Activated effector memory CD4-positive, alpha-beta T cell treated with anti-CD3 and anti-CD28 coated beads, Interleukin-2, amount 50 U/mL, for 16 hours (primary cell): ENCODE results near the gene KDM2A.
"Not testable (repeated sequence)": the region's sequence is repeated elsewhere in the genome, so short reads cannot be mapped to it uniquely, and the experiment has no call there.

Source experiments
- DNase-seq: peaks from one replicate; pipeline ENCODE4 v3.0.0-alpha.2; 2020

Gene KDM2A

DNA sequence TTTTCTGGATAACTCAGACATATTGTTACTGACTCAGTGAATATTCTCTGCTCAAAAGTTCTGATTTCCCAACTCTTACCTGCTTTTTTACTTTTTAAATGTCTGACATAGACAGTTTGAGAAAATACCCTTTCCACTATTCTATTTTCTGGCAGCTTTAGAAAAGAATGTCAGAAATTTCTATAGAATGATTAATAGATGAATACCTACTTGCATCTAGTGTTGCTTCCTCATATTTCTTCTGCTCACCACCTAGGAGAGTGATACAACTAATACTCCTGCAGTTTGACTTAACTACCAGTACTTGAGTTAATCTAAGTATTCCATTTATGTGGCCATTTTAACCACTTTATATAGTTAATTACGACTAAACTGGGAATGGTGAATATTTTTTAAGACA lies 55.2 kb downstream of the KDM2A start:
- DNase-seq, result no peak

DNA sequence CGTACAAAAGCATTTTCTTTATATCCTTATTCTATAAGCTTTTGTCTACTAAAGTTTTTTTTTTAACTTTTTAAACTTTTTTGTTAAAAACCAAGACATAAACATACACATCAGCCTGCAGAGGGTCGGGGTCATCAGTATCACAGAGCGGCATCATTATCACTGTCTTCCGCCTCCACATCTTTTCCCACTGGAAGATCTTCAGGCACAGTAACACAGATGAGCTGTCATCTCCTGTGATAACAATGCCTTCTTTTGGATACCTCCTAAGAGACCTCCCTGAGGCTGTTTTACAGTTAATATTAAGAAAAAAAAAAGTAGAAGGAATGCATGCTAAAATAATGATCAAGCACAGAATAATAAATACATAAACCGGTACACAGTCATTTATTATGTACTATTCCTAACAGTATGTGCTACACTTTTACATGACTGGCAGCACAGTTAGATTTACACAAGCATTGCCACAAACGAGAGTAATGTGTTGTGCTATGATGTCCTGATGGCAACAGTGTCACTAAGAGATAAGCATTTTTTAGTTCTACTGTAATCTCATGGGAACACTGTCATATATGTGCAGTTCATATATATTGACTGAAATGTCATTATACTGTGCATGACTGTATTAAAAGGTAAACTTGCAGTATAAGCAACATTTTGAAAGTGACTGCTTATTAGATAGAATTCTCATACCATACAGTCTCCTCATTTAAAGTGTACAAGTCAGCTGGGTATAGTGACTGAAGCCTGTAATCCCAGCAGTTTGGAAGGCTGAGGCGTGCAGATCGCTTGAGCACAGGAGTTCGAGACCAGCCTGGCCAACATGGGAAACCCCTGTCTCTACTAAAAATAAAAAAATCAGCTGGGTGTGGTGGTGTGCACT lies 58.6 kb downstream of the KDM2A start:
- no peak for DNase-seq

DNA sequence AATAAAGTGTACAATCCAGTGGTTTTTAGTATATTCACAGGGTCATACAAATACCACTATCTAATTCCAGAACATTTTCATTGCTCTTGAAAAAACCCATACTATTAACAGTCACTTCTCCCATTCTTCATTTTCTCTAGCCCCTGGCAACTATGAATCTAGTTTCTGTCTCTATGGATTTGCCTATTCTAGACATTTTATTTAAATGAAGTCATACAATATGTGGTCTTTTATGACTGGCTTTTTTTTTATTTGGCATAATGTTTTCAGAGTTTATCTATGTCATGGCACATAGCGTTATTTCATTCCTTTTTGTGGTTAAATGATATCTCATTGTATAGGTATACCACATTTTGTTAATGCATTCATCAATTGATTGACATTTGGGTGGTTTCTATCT lies 59.4 kb downstream of the KDM2A start:
- DNase-seq, result no peak

DNA sequence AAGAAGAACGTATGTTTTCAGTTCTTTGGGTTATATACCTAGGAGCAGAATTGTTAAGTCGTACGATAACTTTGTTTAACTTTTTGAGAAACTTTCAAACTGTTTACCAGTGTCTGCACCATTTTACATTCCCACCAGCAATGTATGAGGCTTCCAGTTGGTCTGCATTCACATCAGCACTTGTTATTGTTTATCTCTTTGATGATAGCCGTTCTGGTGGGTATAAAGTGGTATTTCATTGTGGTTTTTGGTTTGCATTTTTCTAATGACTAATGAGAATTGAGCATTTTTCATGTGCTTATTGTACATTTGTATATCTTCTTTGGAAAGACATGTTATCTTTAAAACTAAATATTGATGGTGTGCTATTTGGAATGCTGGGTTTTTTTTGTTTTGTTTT lies 59.8 kb downstream of the KDM2A start:
- DNase-seq, result no peak

DNA sequence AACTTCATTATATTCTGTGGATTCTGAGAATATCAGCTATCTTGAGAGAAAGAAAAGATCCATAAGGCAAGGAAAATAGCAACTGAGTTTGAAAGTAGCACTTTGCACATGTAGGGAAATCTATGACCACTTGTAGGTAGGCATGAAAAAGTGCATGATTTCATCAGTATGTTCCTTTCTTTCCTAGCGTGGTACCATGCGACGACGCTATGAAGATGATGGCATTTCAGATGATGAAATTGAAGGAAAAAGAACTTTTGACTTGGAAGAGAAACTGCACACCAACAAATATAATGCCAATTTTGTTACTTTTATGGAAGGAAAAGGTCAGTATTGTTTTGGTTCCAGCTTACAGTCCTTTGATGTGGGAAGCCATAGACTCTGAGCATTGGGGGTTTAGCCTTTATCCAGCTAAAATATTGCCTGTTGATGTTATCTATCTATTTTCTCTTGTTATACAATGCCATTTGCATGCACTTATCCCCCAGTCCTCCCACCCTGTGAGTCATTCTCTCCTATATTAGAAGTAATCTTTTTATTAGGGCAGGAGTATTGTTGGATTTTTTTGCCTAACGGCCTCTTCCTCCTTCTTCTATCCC lies 60.9 kb downstream of the KDM2A start:
- DNase-seq, result no peak

DNA sequence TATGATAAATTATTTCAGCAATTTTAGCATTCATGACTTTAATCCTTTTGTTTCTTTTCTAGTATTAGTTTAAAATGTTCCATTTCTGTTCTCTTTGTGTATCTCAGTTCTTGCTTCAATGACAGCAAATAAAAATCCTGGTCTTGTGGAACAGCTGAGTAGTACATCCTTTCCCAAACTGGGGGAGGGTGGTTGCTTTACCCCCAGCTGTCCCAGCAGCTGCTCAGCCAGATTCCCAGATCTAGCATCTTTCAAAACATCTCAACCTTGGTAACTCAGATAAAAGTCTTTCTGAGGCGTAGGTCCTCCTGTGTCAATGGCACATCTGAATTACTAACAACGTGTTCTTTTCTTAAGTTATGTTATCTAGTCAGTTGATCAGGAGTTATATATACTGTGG lies 75.0 kb downstream of the KDM2A start:
- no peak for DNase-seq

DNA sequence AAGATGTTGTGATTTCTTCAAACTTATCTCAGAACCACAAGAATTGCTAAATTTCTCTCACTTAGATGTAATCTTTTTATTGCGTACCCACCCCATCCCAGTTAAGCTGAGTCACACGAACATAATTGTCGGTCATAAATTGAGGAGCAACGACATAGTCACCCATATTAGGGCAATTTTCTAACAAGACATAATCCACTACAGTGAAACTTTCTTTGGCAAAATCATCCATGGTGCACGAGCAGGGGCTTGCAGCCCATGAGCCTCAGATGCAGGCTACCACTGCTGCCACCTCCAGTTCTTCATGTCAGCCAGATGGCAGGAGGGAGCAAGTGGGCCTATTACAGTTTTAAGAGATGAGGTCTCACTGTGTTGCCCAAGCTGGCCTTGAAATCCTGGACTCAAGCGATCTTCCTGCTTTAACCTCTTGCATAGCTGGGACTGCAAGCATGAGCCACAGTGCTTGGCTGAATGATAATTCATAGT lies 77.0 kb downstream of the KDM2A start:
- no peak for DNase-seq

DNA sequence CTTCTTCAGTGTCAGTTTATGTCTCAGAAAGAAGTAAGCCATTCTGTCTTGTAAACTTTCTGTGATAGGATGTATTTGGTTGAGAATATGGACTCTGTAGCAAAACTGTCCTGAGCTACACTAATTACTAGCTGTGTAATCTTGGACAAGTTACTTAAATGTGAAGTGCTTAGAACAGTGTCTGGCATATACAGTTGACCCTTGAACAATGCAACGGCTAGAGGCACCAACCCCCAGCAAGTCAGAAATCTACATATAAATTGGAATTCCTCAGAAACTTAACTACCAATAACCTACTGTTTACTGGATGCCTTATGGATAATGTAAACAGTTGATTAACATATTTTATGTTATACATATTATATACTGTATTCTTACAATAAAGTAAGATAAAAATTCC lies 78.5 kb downstream of the KDM2A start:
- no peak for DNase-seq

DNA sequence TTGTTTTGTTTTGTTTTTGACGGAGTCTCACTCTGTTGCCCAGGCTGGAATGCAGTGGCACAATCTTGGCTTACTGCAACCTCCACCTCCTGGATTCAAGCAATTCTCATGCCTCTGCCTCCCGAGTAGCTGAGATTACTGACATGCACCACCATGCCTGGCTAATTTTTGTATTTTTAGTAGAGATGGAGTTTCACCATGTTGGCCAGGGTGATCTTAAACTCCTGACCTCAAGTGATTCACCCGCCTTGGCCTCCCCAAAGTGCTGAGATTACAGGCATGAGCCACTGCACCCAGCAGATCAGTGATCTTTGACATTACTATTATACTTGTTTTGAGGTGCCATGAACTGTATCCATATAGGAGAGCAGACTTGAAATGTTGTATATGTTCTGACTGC lies 79.7 kb downstream of the KDM2A start:
- not testable (repeated sequence) for DNase-seq

DNA sequence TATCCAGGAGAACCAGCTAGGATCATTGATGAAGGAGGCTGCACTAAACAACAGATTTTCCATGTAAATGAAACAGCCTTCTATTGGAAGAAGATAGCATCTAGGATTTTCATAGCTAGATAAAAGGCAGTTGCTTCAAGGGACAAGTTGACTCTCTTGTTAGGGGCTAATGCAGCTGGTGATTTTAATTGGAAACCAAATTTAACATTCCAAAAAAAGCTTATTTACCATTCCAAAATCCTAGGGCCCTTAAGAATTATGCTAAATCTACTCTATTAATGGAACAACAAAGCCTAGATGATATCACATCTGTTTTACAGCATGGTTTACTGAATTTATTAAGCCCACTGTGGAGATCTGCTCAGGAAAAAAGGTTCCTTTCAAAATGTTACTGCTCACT lies 80.7 kb downstream of the KDM2A start:
- DNase-seq, result no peak

DNA sequence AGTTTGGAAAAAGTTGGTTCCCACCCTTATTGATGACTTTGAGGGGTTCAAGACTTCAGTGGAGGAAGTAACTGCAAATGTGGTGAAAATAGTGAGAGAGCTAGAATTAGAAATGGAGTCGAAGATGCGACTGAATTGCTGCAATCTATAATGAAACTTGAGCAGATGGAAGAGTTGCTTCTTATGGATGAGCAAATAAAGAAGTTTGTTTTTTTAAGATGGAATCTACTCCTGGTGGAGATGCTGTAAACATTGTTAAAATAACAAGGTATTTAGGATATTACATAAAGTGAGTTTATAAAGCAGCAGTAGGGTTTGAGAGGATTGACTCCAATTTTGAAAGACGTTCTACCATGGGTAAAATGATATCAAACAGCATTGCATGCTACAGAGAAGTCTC lies 83.0 kb downstream of the KDM2A start:
- DNase-seq, result no peak

DNA sequence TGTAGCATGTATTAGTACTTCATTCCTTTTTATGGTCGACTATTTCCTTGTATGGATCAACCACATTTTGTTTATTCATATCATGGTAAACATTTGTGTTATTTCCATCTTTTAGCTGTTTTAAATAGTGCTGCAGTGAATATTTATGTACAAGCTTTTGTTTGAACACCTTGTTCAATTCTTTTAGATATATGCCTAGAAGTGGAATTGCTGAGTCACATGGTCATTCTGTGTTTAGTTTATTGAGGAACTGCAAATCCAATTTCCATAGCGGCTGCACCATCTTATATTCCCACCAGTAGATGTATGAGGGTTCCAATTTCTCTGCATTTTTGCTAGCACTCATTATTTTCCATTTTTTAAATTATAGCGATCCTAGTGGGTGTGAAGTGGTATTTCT lies 85.8 kb downstream of the KDM2A start:
- no peak for DNase-seq

DNA sequence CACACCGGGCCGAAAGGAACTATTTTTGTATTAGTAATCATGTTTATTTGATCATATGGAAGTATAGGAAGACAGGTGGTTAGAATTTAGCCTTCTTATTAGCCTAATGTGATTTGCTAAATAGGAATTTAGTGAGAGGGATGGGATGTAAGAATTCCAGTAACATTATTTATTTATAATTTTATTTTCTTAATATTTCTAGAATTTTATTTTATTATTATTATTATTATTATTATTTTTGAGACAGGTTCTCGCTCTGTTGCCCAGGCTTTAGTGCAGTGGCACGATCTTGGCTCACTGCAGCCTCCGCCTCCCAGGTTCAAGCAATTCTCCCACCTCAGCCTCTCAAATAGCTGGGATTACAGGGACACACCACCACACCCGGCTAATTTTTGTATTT lies 90.2 kb downstream of the KDM2A start:
- DNase-seq, result not testable (repeated sequence)

DNA sequence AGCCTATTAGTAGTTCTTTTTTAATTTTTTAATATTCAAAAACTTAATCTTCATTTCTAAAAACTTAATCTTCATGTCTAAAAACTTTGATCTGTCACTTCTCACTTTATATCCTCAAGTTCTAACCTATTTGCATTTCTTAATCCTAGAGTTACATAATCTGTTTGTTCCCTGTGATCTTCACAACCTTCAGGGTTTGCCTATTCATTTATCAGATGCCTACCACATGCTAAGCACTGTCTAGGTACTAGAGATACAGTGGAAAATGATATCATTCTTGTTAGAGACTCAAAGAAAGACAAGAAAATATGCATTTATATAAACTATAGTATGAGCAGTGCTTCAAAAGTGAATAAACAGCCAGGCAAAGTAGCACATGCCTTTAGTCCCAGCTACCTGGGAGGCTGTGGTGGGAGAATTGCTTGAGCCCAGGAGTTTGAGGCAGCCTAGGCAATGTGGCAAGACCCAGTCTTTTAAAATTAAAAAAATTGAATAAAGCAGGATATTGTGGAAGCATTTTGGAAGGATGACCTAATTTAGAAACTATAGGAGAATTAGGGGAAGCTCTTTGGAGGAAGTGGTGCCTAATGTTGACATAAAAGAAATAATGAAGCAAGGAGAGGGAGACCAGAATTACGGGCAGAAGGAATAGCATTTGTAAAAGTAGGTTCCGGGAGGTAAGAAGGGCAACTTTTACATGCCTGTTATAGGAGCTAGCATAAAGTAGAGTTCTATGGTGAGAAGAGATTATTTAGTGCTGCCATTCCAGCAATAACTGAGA lies 92.8 kb downstream of the KDM2A start:
- DNase-seq, result no peak

DNA sequence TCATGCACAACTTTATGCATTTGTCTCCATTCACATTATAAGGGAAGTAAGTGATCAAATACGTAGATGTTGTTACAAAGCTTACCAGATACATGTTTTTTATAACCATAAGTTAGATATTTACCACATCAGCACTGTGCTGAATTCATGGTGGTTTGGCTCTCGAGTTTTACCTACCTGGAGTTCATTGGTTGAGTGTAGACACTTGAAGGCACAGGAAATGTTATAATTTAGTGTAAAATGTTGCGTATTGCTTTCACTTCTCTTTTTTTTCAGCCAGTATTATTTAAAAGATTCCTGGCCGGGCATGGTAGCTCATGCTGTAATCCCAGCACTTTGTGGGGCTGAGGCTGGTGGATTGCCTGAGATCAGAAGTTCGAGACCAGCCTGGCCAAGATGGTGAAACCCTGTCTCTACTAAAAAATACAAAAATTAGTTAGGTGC lies 94.1 kb downstream of the KDM2A start:
- DNase-seq, result no peak

DNA sequence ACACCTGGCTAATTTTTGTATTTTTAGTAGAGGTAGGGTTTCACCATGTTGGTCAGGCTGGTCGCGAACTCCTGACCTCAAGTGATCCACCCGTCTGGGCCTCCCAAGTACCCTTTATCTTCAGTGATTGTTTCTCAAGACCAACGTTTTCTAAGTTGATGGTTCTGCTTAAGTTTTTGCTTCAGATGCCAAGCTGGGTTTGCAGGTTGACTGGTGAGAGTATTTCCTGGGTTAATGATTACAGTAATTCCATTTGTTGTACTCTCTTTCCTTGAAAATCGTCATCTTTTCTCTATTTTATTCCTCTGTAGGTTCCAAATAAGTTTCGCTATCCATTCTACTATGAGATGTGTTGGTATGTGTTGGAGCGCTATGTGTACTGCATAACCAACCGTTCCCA lies 108.7 kb downstream of the KDM2A start:
- no peak for DNase-seq

DNA sequence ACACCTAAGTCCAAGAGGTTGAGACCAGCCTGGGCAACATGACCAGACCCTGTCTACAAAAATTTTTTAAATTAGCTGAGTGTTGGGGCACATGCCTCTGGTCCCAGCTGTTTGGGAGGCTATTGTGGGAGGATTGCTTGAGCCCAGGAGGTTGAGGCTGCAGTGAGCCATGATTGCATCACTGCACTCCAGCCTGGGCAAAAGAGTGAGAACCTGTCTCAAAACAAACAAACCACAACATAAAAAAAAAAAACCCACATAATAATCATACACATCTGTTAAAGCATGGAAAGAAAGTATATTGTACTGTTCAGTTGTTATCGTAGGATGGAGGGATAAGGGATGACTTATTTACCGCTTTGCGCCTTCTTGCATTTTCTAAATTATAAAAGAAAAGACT lies 111.3 kb downstream of the KDM2A start:
- DNase-seq, result no peak

DNA sequence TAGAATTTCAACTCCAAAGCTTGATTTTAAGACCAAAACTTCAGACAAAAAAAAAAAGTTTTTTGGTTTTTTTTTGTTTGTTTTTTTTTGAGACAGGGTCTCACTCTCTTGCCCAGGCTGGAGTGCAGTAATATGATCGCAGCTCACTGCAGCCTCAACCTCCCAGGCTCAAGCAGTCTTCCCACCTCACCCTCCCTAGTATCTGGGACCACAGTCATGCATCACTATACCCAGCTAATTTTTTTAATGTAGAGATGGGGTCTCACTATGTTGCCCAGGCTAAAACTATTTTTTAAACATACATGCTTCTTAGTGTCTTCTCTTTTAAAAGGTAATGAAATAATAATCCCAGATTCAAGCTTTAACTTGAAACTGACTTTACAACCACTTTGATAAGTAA lies 111.8 kb downstream of the KDM2A start:
- DNase-seq, result no peak

DNA sequence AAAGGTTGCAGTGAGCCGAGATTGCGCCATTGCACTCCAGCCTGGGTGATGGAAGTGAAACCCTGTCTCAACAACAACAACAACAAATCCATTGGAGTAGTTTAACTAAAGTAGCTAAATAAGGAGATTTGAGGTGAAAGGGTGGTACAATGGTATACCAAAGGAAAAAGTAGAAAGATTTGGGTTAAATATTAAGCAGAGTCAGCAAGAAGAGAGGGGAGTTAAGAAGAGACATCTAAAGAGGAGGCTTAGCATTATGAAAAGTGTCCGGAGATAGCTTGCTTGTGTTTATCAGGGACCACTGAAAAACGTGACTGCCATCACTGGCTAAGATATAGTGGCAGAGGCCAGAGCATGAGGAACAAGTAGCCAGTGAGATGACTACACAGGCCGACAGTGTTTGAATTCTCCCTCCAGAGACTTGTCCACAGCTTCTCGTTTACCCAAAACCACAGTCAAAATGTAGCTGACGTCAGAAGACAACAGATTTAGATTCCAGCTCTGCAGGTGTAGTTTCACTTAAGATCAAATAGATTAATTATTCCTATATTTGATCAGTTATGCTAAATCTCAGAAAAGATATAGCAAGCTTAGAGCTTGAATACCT lies 114.6 kb downstream of the KDM2A start:
- no peak for DNase-seq

DNA sequence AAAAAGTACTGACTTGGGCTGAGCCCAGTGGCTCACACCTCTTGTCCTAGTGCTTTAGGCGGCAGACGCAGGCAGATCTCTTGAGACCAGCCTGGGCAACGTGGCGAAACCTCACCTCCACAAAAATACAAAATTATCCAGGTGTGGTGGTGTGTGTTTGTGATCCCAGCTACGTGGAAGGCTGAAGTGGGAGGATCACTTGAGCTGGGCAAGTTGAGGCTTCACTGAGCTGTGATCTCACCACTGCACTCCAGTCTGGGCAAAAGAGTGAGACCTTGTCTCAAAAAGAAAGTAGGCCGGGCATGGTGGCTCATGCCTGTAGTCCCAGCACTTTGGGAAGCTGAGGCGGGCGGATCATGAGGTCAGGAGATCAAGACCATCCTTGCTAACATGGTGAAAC lies 115.5 kb downstream of the KDM2A start:
- not testable (repeated sequence) for DNase-seq

DNA sequence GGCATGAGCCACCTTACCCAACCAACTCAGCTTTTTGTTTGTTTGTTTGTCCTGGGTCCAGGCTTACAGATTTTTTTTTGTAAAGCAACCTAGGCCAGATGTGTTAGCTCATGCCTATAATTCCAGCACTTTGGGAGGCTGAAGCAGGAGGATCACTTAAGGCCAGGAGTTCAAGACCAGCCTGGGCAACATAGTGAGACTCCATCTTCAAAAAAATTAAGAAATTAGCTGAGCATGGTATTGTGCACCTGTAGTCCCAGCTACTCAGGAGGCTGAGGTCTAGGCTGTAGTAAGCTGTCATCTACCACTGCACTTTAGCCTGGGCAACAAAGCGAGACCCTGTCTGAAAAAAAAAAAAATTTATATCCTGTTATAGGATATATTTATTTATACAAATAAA lies 118.5 kb downstream of the KDM2A start:
- no peak for DNase-seq

DNA sequence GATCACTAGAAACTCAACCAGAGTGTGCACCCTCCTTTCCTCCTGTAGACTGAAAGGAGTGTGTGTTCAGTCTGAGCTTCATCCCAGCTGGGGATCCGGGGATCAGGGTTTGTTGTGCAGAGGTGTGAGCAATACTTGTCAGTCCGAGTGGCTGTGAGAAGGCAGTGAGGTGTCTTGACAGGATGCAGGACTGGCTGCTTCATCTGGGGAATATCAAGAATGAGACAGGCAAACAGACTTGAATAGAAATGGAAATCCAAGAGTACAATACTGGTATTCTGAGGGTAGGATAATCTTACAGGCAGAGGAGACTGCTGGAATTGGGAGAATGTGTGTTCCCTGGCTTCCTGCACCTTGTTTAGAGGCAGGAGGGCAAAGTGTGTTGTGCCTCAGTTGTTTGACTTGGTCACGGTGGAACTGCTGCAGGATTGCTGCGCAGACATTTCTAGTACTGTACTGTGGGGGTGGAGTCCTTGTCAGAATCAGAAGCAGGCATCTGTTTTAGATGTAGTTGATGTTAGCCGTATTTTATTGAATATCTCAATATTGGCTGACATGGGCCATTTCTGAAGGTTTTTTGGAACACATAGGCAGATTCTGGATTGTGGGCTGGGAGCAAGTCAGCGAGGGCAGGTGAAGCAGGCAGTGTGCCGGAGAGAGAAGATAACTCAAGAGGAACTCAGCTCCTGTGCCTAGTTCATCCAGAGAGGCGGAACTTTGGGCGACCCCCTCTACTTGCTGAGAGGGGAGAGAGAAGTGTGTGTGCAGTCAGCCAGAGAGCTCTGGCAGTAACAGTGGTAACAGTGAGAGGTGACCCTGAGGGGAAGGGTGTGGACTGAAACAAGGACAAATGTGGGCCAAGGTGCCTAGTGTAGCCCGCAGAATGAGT lies 120.1 kb downstream of the KDM2A start:
- no peak for DNase-seq
